Activated CD4-positive, alpha-beta memory T cell treated with anti-CD3 and anti-CD28 coated beads, Interleukin-2, amount 10 ng/mL, durations not matched to agents 7 days and 5 days (primary cell): Measurements from ENCODE around the gene GRIN1. TPM values are rescaled to one million over a fixed set of nuclear protein-coding genes. Genes with fewer than 3 reads are reported as not detected.

Experiments used
- CTCF ChIA-PET: fragments of 350-600 bp; sonication (Branson Sonifier 250); formaldehyde crosslinking; loops from one replicate; lab custom pipeline; 2021; ENCODE audit warnings: antibody characterized with exemption, inconsistent platforms; lab: Charles Lee
- POLR2A ChIA-PET: fragments of 350-600 bp; sonication (Branson Sonifier 250); formaldehyde crosslinking; loops from one replicate; lab custom pipeline; 2021; ENCODE audit warnings: antibody characterized with exemption; lab: Charles Lee
- DNase-seq: peaks from one replicate; pipeline ENCODE4 v3.0.0-alpha.2; 2020
- H3K27ac Mint-ChIP-seq: one replicate; pipeline ENCODE4 v1.8.0; 2021; ENCODE audit warnings: mild to moderate bottlenecking, mixed read lengths
- H3K27me3 Mint-ChIP-seq: one replicate; pipeline ENCODE4 v1.8.0; 2021; ENCODE audit warnings: mixed read lengths
- H3K36me3 Mint-ChIP-seq: one replicate; pipeline ENCODE4 v1.8.0; 2021; ENCODE audit warnings: low read depth, mixed read lengths
- H3K4me1 Mint-ChIP-seq: one replicate; pipeline ENCODE4 v1.8.0; 2021; ENCODE audit warnings: mixed read lengths
- H3K4me3 Mint-ChIP-seq: one replicate; pipeline ENCODE4 v1.8.0; 2021; ENCODE audit warnings: mild to moderate bottlenecking, mixed read lengths
- H3K9me3 Mint-ChIP-seq: one replicate; pipeline ENCODE4 v1.8.0; 2021; ENCODE audit warnings: mixed read lengths
- total RNA-seq, 2 experiments: library from RNA; stranded (reverse); gene quantifications; one replicate each; pipeline ENCODE4 v1.2.3, GENCODE V29; 2021

GRIN1 gene
- under 1 TPM; 0.40 to 0.43 TPM for total RNA-seq

- ChIA-PET CTCF (no interaction called here), POLR2A (interaction anchor here (1.3 to 1.9 kb wide), 2 partner anchors 9 to 50 kb away, joined by 4 to 12 read pairs; partner anchors contain the start of gene SSNA1)
- peak; percentile 47 for DNase-seq
- peaks cover 49% of the 10 kb centered on the region for H3K27me3 Mint-ChIP-seq
- no peak within 1 kb of the TSS for H3K27ac Mint-ChIP-seq
- peaks cover 5% of the 10 kb centered on the region for H3K4me1 Mint-ChIP-seq
- no peaks in the 10 kb centered on the region for H3K9me3 Mint-ChIP-seq
- H3K4me3 Mint-ChIP-seq = no peak within 1 kb of the TSS
- no peaks in the 10 kb centered on the region for H3K36me3 Mint-ChIP-seq
Measured at GRCh38 chr9:137138722-137139467, at the start of gene GRIN1. TSS of gene GRIN1 (plus strand) at chr9:137139154. CDS start at chr9:137139487, 333 bp downstream.

DNA sequence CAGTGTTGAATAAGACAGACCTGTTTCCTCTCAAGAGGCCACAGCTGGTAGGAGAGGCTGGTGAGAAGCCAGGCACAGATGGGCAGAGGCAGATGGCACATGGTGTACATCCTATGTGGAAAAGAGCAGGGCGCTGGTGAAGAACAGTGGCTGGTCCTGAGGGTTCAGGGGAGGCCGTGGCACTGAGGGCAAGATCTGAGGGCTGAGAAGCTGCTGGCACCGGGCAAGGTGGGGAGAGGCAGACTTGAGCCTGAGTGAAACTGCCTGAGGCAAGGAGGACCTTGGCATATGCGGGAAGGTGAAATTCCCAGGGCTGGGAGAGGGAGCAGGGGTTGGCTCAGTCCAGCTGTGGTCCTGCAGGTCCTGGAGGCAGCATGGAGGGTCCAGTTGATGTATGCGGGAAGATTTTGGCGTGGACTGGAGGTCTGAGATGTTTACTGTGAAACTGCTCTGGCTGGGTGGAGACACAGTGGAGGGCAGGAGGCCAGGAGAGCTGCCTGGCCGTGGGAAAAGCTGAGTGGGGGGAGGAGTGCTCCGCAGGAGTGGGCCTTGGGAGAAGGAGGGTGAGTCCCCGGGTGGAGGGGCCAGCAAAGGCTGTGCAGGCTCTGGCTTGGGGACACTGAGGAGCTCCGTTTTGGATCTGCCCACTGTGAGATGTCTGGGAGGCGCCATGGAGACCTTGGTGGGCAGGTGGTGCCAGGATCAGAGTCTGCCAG lies 49.6 kb upstream of the GRIN1 start:
- Mint-ChIP-seq H3K27me3 (no peaks in the 10 kb centered on the region), H3K36me3 (peaks cover 31% of the 10 kb centered on the region), H3K4me1 (peaks cover 41% of the 10 kb centered on the region), H3K4me3 (no peak overlapping the region), H3K27ac (peak overlapping the region; percentile 18), H3K9me3 (no peaks in the 10 kb centered on the region)
- no peak for DNase-seq
- ChIA-PET CTCF (interaction anchor here (1.1 to 5.7 kb wide), 2 partner anchors 20 to 60 kb away, joined by 3 to 73 read pairs; partner anchors contain the start of gene SAPCD2), POLR2A (interaction anchor here (1.7 kb wide), 1 partner anchor 151 kb away, joined by 5 read pairs; no protein-coding TSS in a partner anchor)

- no peaks in the 10 kb centered on the region for H3K9me3 Mint-ChIP-seq
- peak overlapping the region; percentile 62 for H3K4me3 Mint-ChIP-seq
- POLR2A ChIA-PET = interaction anchor here (0.5 to 2.5 kb wide), 20 partner anchors 10 to 733 kb away, joined by 3 to 32 read pairs (median 4); partner anchors contain the start of genes ANAPC2, DNLZ, DPP7 and MAN1B1
- H3K4me1 Mint-ChIP-seq = peaks cover 21% of the 10 kb centered on the region
- H3K27me3 Mint-ChIP-seq = no peaks in the 10 kb centered on the region
- CTCF ChIA-PET = interaction anchor here (0.6 to 3.2 kb wide), 32 partner anchors 9 to 369 kb away, joined by 3 to 70 read pairs (median 6); partner anchors contain the start of genes ANAPC2, CYSRT1, MAN1B1 and NPDC1
- peaks cover 40% of the 10 kb centered on the region for H3K36me3 Mint-ChIP-seq
- peak overlapping the region; percentile 89 for H3K27ac Mint-ChIP-seq
- peak; percentile 91 for DNase-seq
Measured at GRCh38 chr9:137095664-137096517, 43.1 kb upstream of the GRIN1 start.

- no peak for DNase-seq
- Mint-ChIP-seq H3K4me3 (peak overlapping the region; percentile 62), H3K4me1 (peaks cover 19% of the 10 kb centered on the region), H3K27ac (peak overlapping the region; percentile 89), H3K27me3 (no peaks in the 10 kb centered on the region), H3K9me3 (peaks cover 4% of the 10 kb centered on the region), H3K36me3 (peaks cover 37% of the 10 kb centered on the region)
- POLR2A ChIA-PET = interaction anchor here (0.5 to 2.5 kb wide), 6 partner anchors 16 to 262 kb away, joined by 3 to 28 read pairs (median 14); partner anchors contain the start of genes DPP7, SAPCD2 and TUBB4B
- CTCF ChIA-PET = interaction anchor here (1.7 to 3.2 kb wide), 7 partner anchors 11 to 140 kb away, joined by 9 to 70 read pairs (median 21); partner anchors contain the start of genes CYSRT1, MAN1B1, NPDC1 and RNF208
Measured at GRCh38 chr9:137096785-137097546, 42.0 kb upstream of the GRIN1 start.

DNA sequence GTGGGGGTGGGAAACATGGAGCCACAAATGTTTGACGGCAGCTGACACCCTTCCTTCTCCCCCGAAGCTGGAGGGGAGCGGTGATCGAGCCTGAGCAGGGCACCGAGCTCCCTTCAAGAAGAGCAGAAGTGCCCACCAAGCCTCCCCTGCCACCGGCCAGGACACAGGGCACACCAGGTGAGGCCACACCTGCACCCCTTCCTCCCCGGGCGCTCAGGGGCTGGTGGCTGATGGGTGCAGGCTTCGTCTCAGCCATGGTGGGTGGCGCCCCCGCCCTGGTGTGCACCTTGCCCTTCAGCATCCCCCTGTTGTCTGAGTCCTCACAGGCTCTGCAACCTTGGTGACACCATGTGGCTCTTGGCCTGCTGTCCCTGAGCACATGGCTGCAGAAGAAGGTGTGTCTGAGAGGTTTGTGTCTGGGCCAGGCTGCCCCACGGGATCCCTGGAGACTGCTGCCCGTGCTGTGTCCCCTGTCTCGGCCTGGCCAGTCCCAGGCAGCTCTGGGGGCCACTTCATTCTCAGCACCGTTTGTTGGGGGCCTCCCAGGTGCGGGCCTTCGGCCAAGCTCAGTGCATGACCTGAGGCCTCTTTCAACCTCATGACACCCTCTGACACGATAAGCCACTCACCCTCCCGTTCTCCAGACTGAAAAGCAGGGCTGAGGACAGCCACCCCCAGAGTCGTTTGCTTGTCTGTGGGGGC lies 41.0 kb upstream of the GRIN1 start:
- Mint-ChIP-seq H3K9me3 (peaks cover 4% of the 10 kb centered on the region), H3K4me3 (no peak overlapping the region), H3K27me3 (no peaks in the 10 kb centered on the region), H3K36me3 (peaks cover 30% of the 10 kb centered on the region), H3K4me1 (peaks cover 19% of the 10 kb centered on the region), H3K27ac (no peak overlapping the region)
- DNase-seq = no peak
- ChIA-PET CTCF (interaction anchor here (3.2 kb wide), 1 partner anchor 12 kb away, joined by 70 read pairs; the partner anchor contains the start of gene MAN1B1), POLR2A (interaction anchor here (1.5 to 2.5 kb wide), 2 partner anchors 15 to 27 kb away, joined by 4 to 28 read pairs; partner anchors contain the start of genes DPP7 and SAPCD2)

DNA sequence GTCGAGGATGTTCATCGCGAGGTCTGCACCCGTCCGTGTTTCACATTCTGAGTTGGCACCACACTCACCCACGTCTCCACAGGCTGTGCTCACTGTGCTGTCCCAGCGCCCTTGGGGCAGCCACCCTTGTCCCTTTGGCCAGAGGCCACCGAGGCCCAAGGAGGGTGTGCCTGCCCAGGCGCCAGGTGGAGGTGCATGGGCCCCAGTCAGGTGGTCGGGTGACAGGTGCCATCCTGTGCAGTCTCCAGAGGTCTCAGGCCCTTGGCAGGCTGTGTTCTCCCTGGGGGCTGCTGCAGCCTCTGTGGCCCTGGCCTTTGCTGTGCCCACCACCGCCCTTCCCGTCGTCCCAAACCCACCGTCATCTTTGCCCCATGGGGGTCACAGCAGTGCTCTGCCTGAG lies 39.7 kb upstream of the GRIN1 start:
- Mint-ChIP-seq H3K4me3 (no peak overlapping the region), H3K9me3 (peaks cover 4% of the 10 kb centered on the region), H3K27ac (no peak overlapping the region), H3K27me3 (no peaks in the 10 kb centered on the region), H3K4me1 (peaks cover 17% of the 10 kb centered on the region), H3K36me3 (peaks cover 28% of the 10 kb centered on the region)
- ChIA-PET CTCF (no interaction called here), POLR2A (interaction anchor here (1.5 kb wide), 1 partner anchor 28 kb away, joined by 4 read pairs; the partner anchor contains the start of gene SAPCD2)
- DNase-seq = no peak

DNA sequence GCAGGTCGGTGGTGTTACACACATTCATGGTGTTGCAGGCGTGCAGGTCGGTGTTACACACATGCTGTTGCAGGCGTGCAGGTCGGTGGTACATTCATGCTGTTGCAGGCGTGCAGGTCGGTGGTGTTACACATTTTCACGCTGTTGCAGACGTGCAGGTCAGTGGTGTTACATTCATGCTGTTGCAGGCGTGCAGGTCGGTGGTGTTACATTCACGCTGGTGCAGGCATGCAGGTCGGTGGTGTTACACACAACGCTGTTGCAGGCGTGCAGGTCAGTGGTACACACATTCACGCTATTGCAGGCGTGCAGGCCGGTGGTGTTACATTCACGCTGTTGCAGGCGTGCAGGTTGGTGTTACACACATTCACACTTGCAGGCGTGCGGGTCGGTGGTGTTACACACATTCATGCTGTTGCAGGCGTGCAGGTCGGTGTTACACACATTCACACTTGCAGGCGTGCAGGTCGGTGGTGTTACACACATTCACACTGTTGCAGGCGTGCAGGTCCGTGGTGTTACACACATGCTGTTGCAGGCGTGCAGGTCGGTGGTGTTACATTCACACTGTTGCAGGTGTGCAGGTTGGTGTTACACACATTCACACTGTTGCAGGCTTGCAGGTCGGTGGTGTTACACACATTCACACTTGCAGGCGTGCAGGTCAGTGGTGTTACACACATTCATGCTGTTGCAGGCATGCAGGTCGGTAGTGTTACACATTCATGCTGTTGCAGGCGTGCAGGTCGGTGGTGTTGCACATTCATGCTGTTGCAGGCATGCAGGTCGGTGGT lies 35.6 kb upstream of the GRIN1 start:
- ChIA-PET CTCF (no interaction called here), POLR2A (no interaction called here)
- no peak overlapping the region for H3K27ac Mint-ChIP-seq
- H3K9me3 Mint-ChIP-seq = peaks cover 4% of the 10 kb centered on the region
- no peaks in the 10 kb centered on the region for H3K27me3 Mint-ChIP-seq
- no peak overlapping the region for H3K4me3 Mint-ChIP-seq
- no peak for DNase-seq
- H3K4me1 Mint-ChIP-seq = no peaks in the 10 kb centered on the region
- H3K36me3 Mint-ChIP-seq = peaks cover 13% of the 10 kb centered on the region

DNA sequence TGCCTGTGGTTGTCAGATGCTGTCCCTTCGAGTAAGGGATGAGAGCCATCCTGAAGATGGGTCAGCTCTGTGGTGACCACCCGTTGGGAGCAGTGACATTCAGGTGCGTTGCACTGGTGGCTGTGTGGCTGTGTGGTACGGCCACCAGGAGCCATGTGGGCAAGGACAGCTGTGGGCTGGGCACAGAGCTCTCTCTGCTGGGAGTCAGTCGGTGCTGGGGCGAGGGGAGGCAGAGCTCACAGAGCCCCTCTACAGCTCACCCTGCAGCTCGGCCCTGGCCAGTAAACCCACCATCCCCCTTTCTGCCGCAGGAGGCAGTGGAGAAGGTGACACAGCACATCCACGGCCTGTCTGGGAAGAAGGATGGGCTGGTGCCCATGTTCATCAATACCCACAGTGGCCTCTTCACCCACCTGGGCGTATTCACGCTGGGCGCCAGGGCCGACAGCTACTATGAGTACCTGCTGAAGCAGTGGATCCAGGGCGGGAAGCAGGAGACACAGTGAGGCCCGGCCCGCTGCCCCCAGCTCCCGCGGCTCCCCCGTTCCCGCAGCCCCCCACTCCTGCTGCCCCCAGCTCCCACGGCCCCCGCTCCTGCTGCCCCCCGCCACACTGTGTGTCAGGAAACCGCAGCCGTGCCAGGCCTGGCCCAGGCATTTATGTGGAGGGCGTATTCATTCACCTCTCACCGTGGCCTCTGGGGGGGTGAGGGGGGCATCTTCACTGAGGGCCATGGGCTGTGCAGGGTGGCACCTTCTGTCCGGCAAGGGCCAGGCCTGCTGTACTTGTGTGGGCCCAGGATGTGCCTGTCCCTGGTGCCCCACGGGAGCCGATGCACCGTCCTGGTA lies 32.9 kb upstream of the GRIN1 start:
- Mint-ChIP-seq H3K4me1 (no peaks in the 10 kb centered on the region), H3K4me3 (no peak overlapping the region), H3K27ac (no peak overlapping the region), H3K36me3 (peaks cover 13% of the 10 kb centered on the region), H3K9me3 (peaks cover 4% of the 10 kb centered on the region), H3K27me3 (no peaks in the 10 kb centered on the region)
- no peak for DNase-seq
- CTCF ChIA-PET = interaction anchor here (0.9 to 1.3 kb wide), 2 partner anchors 10 to 36 kb away, joined by 3 to 5 read pairs; partner anchors contain the start of gene SAPCD2
- POLR2A ChIA-PET = interaction anchor here (1.4 to 2.3 kb wide), 3 partner anchors 9 to 20 kb away, joined by 3 to 8 read pairs (median 7); partner anchors contain the start of gene MAN1B1

DNA sequence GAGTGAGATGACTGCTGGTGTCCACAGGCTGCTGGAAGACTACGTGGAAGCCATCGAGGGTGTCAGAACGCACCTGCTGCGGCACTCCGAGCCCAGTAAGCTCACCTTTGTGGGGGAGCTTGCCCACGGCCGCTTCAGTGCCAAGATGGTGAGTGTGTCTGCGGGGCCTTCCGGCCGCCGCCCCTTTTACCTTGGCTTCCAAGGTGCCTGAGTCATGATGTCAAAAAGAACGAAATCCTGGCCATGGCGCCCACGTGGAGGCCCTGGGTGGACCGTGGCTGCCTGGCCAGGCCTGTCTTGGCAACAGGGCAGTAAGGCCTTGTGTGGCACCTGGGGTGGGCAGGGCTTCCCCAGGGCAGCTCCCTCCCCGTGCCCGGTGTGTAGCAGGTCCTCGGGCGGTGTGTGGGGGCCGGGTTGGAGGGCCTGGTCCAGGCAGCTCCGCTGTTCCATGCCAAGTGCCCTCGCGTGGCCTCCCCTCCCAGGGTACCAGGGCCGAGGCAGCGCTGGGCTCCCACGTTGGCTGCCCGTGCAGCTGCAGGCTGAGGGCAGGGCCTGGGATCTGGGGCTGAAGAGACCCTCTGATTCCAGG lies 32.2 kb upstream of the GRIN1 start:
- peaks cover 15% of the 10 kb centered on the region for H3K36me3 Mint-ChIP-seq
- no peak for DNase-seq
- ChIA-PET POLR2A (interaction anchor here (2.0 to 2.3 kb wide), 2 partner anchors 11 to 21 kb away, joined by 7 to 8 read pairs; partner anchors contain the start of gene MAN1B1), CTCF (interaction anchor here (0.9 to 2.5 kb wide), 2 partner anchors 11 to 37 kb away, joined by 3 to 8 read pairs; partner anchors contain the start of gene SAPCD2)
- no peaks in the 10 kb centered on the region for H3K27me3 Mint-ChIP-seq
- no peaks in the 10 kb centered on the region for H3K4me1 Mint-ChIP-seq
- no peak overlapping the region for H3K27ac Mint-ChIP-seq
- H3K9me3 Mint-ChIP-seq = no peaks in the 10 kb centered on the region
- no peak overlapping the region for H3K4me3 Mint-ChIP-seq
